Mammary epithelial cell (primary cell): Measurements from ENCODE around the gene ENDOU.

ENCODE experiments used
- EZH2 ChIP-seq: IDR thresholded peaks from 2 replicates; pipeline ENCODE4 v1.6.1; 2012; ENCODE audit warnings: low read length, inconsistent platforms, borderline replicate concordance
- TF ChIP-seq, protein P1 (sequence below), 2 donors: IDR thresholded peaks in 1 of 2; conservative IDR thresholded peaks in 1 of 2; 2 replicates each; pipeline ENCODE4 v1.5.1; 2011 to 2012; ENCODE audit warnings: inconsistent platforms in 2 of 2, low read length in 2 of 2, mild to moderate bottlenecking in 2 of 2, control low read depth in 1 of 2, low read depth in 1 of 2; ENCODE audit not compliant: insufficient read depth in 1 of 2; ENCODE audit errors: extremely low read depth in 1 of 2

DNA sequence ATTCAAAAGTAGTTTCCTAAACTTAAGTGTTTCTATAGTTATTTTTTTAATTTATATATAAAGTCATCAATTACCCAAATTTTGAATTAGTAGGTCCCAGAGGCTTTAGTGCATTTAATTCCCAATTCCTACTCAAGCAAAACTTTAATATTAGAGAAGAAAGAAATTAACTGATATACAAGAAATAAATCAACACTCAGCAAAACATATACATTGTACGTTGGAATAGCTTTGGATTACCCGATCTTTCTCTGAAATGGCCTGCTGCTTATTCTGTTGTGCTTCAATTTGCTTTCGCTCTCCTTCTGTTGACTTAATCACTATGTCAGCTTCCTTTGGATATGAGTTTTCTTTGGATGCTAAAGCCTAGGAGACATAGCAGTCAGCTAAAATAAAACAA is 37.7 kb downstream of the ENDOU start:
- TF ChIP-seq, protein P1, sequence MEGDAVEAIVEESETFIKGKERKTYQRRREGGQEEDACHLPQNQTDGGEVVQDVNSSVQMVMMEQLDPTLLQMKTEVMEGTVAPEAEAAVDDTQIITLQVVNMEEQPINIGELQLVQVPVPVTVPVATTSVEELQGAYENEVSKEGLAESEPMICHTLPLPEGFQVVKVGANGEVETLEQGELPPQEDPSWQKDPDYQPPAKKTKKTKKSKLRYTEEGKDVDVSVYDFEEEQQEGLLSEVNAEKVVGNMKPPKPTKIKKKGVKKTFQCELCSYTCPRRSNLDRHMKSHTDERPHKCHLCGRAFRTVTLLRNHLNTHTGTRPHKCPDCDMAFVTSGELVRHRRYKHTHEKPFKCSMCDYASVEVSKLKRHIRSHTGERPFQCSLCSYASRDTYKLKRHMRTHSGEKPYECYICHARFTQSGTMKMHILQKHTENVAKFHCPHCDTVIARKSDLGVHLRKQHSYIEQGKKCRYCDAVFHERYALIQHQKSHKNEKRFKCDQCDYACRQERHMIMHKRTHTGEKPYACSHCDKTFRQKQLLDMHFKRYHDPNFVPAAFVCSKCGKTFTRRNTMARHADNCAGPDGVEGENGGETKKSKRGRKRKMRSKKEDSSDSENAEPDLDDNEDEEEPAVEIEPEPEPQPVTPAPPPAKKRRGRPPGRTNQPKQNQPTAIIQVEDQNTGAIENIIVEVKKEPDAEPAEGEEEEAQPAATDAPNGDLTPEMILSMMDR (conservative IDR thresholded peaks at IDR 0.05 in 1 of 2, IDR thresholded peaks at IDR 0.05 in 1 of 2; ENCODE audit: extremely low read depth in 1 of 2, insufficient read depth in 1 of 2, low read depth in 1 of 2, low read length in 2 of 2), result no peak
- TF ChIP-seq EZH2, result no peak
